Brain microvascular endothelial cell (primary cell): Measurements from ENCODE around the gene ACMSD.

Experiments
- DNase-seq: peaks from one replicate; pipeline ENCODE4 v3.0.0-alpha.2; 2020
- H3K27ac ChIP-seq: fragments of 250-450 bp; sonication (Bioruptor Pico); 2 replicates; pipeline ENCODE4 v1.5.1; 2020; ENCODE audit warnings: mild to moderate bottlenecking, moderate library complexity
- H3K27me3 ChIP-seq: fragments of 250-450 bp; sonication (Bioruptor Pico); replicated peaks from 2 replicates; pipeline ENCODE4 v1.5.1; 2020; ENCODE audit warnings: mild to moderate bottlenecking
- H3K36me3 ChIP-seq: fragments of 250-450 bp; sonication (Bioruptor Pico); replicated peaks from 2 replicates; pipeline ENCODE4 v1.5.1; 2020; ENCODE audit warnings: mild to moderate bottlenecking
- H3K4me3 ChIP-seq: 2 replicates; pipeline ENCODE4 v1.5.1; 2011; ENCODE audit warnings: low read depth, mild to moderate bottlenecking, control low read depth, low read length, moderate library complexity
- CTCF ChIP-seq: IDR thresholded peaks from 2 replicates; pipeline ENCODE4 v1.5.1; 2011; ENCODE audit warnings: low read depth, mild to moderate bottlenecking, moderate library complexity, low read length, control low read depth, inconsistent platforms; ENCODE audit errors: missing control alignments
- in situ Hi-C: cut with HindIII; loops from 2 replicates; pipeline ENCODE4 v1.10.0; 2017; ENCODE audit warnings: low sequenced_read_pairs, low pct_ligation_motif_present

Gene ACMSD

GRCh38 chr2:134838143-134838620 lies at the start of gene ACMSD:
ACMSD (plus strand) TSS chr2:134838616; CDS start chr2:134838683, 67 bp downstream.
- no peaks in the 10 kb centered on the region for H3K36me3 ChIP-seq
- no peak for DNase-seq
- in situ Hi-C loops = no loop called here
- TF ChIP-seq CTCF = no peak
- no peak within 1 kb of the TSS for H3K4me3 ChIP-seq
- H3K27me3 ChIP-seq = no peaks in the 10 kb centered on the region
- H3K27ac ChIP-seq = no peak within 1 kb of the TSS

GRCh38 chr2:134790487-134790886 lies 47.9 kb upstream of the ACMSD start:
- in situ Hi-C loops = no loop called here

GRCh38 chr2:134791616-134792015 lies 46.8 kb upstream of the ACMSD start:
- TF ChIP-seq CTCF = no peak
- Histone ChIP-seq H3K27me3 (no peaks in the 10 kb centered on the region), H3K36me3 (no peaks in the 10 kb centered on the region), H3K27ac (no peak overlapping the region), H3K4me3 (no peak overlapping the region)
- in situ Hi-C loops = no loop called here
- DNase-seq = no peak

More at GRCh38 chr2:134790487-134790886, 47.9 kb upstream of the ACMSD start:
- Histone ChIP-seq H3K27me3 (no peaks in the 10 kb centered on the region), H3K36me3 (no peaks in the 10 kb centered on the region), H3K27ac (no peak overlapping the region), H3K4me3 (no peak overlapping the region)
- peak; percentile 28 for TF ChIP-seq CTCF
- no peak for DNase-seq

GRCh38 chr2:134792186-134792585 lies 46.2 kb upstream of the ACMSD start:
- no peak for DNase-seq
- no peak for TF ChIP-seq CTCF

GRCh38 chr2:134795765-134796164 lies 42.7 kb upstream of the ACMSD start:
- H3K27ac ChIP-seq = no peak overlapping the region
- no peak for DNase-seq
- no peaks in the 10 kb centered on the region for H3K36me3 ChIP-seq
- H3K27me3 ChIP-seq = no peaks in the 10 kb centered on the region
- no peak overlapping the region for H3K4me3 ChIP-seq
- TF ChIP-seq CTCF = no peak
- in situ Hi-C loops = no loop called here

More at GRCh38 chr2:134792186-134792585, 46.2 kb upstream of the ACMSD start:
- Histone ChIP-seq H3K27ac (no peak overlapping the region), H3K4me3 (no peak overlapping the region), H3K36me3 (no peaks in the 10 kb centered on the region), H3K27me3 (no peaks in the 10 kb centered on the region)
- in situ Hi-C loops = no loop called here

- no peak overlapping the region for H3K27ac ChIP-seq
- H3K36me3 ChIP-seq = no peaks in the 10 kb centered on the region
- DNase-seq = no peak
- TF ChIP-seq CTCF = no peak
- no peak overlapping the region for H3K4me3 ChIP-seq
- no peaks in the 10 kb centered on the region for H3K27me3 ChIP-seq
- in situ Hi-C loops = no loop called here
Observed at GRCh38 chr2:134796373-134796772, 42.0 kb upstream of the ACMSD start.
